ENCODE results near the gene MAST3. TPM values are rescaled to one million over a fixed set of nuclear protein-coding genes. Genes with fewer than 3 reads are reported as not detected.
A peak's percentile ranks its signal among the peaks of the same experiment; 100 is the strongest.

The MAST3 gene
- 5.6 TPM for polyA plus RNA-seq (2013, experiment 1 of 2)
- polyA plus RNA-seq (2013, experiment 2 of 2): 4.2 TPM

- Histone ChIP-seq H3K27ac (ENCODE audit: low read depth, low read length, severe bottlenecking) (no peak within 1 kb of the TSS), H3K4me3 (ENCODE audit: extremely low read depth, insufficient read depth, low read length, poor library complexity, severe bottlenecking) (peak within 1 kb of the TSS; percentile 36), H3K4me1 (ENCODE audit: control insufficient read depth, insufficient read depth, low read length, poor library complexity, severe bottlenecking) (peaks cover 4% of the 10 kb centered on the region), H3K36me3 (ENCODE audit: control insufficient read depth, insufficient read depth, low read length) (no peaks in the 10 kb centered on the region), H3K9me3 (ENCODE audit: control insufficient read depth, low read length) (no peaks in the 10 kb centered on the region)
- WGBS, 2 experiments (ENCODE audit: insufficient coverage in 2 of 2): 24 to 37% methylated on average over 25 to 39 of the region's 54 CpGs
These were observed at the start of gene MAST3 for GRCh38 chr19:18097217-18097992. Gene MAST3 (plus strand): TSS chr19:18097778. CDS start chr19:18097793, 15 bp downstream.

DNA sequence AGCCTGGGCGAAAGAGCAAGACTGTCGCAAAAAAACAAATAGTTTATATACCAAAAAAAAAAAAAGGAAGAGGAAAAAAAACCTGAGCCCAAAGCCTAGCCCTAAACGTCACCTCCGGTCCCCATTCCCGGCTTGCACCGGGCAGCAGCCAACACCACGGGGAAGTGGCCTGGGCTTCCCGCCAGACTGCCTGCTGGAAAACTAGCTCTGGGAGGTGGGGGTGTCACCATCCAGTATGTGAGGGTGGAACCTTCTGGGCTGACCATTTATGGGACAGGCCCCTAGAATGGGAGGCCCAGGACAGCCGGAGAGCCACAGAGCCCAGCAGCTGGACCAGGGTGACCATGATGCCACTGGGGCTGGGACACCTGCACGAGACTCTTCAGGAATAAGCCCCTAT lies 48.2 kb upstream of the MAST3 start:
- WGBS, 2 experiments (ENCODE audit: insufficient coverage in 2 of 2): 82 to 94% methylated on average over 7 to 8 of the region's 10 CpGs
- no peak overlapping the region for H3K27ac ChIP-seq (ENCODE audit: low read depth, low read length, severe bottlenecking)
- no peaks in the 10 kb centered on the region for H3K36me3 ChIP-seq (ENCODE audit: control insufficient read depth, insufficient read depth, low read length)
- H3K4me1 ChIP-seq (ENCODE audit: control insufficient read depth, insufficient read depth, low read length, poor library complexity, severe bottlenecking): no peaks in the 10 kb centered on the region
- no peak overlapping the region for H3K4me3 ChIP-seq (ENCODE audit: extremely low read depth, insufficient read depth, low read length, poor library complexity, severe bottlenecking)
- no peaks in the 10 kb centered on the region for H3K9me3 ChIP-seq (ENCODE audit: control insufficient read depth, low read length)

- Histone ChIP-seq H3K27ac (ENCODE audit: low read depth, low read length, severe bottlenecking) (no peak overlapping the region), H3K36me3 (ENCODE audit: control insufficient read depth, insufficient read depth, low read length) (no peaks in the 10 kb centered on the region), H3K4me1 (ENCODE audit: control insufficient read depth, insufficient read depth, low read length, poor library complexity, severe bottlenecking) (no peaks in the 10 kb centered on the region), H3K9me3 (ENCODE audit: control insufficient read depth, low read length) (no peaks in the 10 kb centered on the region), H3K4me3 (ENCODE audit: extremely low read depth, insufficient read depth, low read length, poor library complexity, severe bottlenecking) (no peak overlapping the region)
- 77 to 88% methylated on average over 9 to 19 of the region's 31 CpGs for WGBS, 2 experiments (ENCODE audit: insufficient coverage in 2 of 2)
These were observed 45.7 kb upstream of the MAST3 start for GRCh38 chr19:18051887-18052286.

- H3K4me3 ChIP-seq (ENCODE audit: extremely low read depth, insufficient read depth, low read length, poor library complexity, severe bottlenecking): no peak overlapping the region
- WGBS, 2 experiments (ENCODE audit: insufficient coverage in 2 of 2): 87 to 98% methylated on average over 2 to 5 of the region's 9 CpGs
- H3K27ac ChIP-seq (ENCODE audit: low read depth, low read length, severe bottlenecking): no peak overlapping the region
- H3K9me3 ChIP-seq (ENCODE audit: control insufficient read depth, low read length): no peaks in the 10 kb centered on the region
- H3K4me1 ChIP-seq (ENCODE audit: control insufficient read depth, insufficient read depth, low read length, poor library complexity, severe bottlenecking): no peaks in the 10 kb centered on the region
- no peaks in the 10 kb centered on the region for H3K36me3 ChIP-seq (ENCODE audit: control insufficient read depth, insufficient read depth, low read length)
These were observed 43.9 kb upstream of the MAST3 start for GRCh38 chr19:18053576-18054219.

GRCh38 chr19:18055967-18056366 lies 41.6 kb upstream of the MAST3 start:
- no peaks in the 10 kb centered on the region for H3K9me3 ChIP-seq (ENCODE audit: control insufficient read depth, low read length)
- H3K36me3 ChIP-seq (ENCODE audit: control insufficient read depth, insufficient read depth, low read length): no peaks in the 10 kb centered on the region
- H3K4me3 ChIP-seq (ENCODE audit: extremely low read depth, insufficient read depth, low read length, poor library complexity, severe bottlenecking): no peak overlapping the region
- no peaks in the 10 kb centered on the region for H3K4me1 ChIP-seq (ENCODE audit: control insufficient read depth, insufficient read depth, low read length, poor library complexity, severe bottlenecking)
- H3K27ac ChIP-seq (ENCODE audit: low read depth, low read length, severe bottlenecking): no peak overlapping the region
- 86% methylated on average over 4 of the region's 5 CpGs; no CpG with 5 or more reads in 1 of the 2 experiments for WGBS, 2 experiments (ENCODE audit: insufficient coverage in 2 of 2)

DNA sequence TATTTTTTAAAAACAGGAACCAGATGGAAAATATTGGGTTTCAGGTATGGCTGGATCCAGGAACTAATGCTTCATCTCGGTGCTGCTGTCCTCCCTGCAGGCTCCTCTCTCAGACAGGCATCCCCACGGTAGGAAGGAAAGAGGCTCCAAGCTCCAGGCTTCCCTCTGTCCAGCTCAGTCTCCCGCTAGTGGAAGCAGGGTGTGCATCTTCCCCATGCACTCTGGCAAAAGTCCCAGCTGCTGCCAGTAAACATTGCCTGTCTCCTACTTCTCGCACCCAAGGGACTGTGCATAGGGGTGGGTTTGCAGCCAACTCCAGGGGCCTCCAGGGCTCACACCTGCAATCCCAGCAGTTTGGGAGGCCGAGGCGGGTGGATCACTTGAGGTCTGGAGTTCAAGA lies 40.0 kb upstream of the MAST3 start:
- no peaks in the 10 kb centered on the region for H3K4me1 ChIP-seq (ENCODE audit: control insufficient read depth, insufficient read depth, low read length, poor library complexity, severe bottlenecking)
- H3K9me3 ChIP-seq (ENCODE audit: control insufficient read depth, low read length): no peaks in the 10 kb centered on the region
- H3K27ac ChIP-seq (ENCODE audit: low read depth, low read length, severe bottlenecking): no peak overlapping the region
- no peaks in the 10 kb centered on the region for H3K36me3 ChIP-seq (ENCODE audit: control insufficient read depth, insufficient read depth, low read length)
- WGBS, 2 experiments (ENCODE audit: insufficient coverage in 2 of 2): 89% methylated on average over 5 of the region's 6 CpGs
- H3K4me3 ChIP-seq (ENCODE audit: extremely low read depth, insufficient read depth, low read length, poor library complexity, severe bottlenecking): no peak overlapping the region

DNA sequence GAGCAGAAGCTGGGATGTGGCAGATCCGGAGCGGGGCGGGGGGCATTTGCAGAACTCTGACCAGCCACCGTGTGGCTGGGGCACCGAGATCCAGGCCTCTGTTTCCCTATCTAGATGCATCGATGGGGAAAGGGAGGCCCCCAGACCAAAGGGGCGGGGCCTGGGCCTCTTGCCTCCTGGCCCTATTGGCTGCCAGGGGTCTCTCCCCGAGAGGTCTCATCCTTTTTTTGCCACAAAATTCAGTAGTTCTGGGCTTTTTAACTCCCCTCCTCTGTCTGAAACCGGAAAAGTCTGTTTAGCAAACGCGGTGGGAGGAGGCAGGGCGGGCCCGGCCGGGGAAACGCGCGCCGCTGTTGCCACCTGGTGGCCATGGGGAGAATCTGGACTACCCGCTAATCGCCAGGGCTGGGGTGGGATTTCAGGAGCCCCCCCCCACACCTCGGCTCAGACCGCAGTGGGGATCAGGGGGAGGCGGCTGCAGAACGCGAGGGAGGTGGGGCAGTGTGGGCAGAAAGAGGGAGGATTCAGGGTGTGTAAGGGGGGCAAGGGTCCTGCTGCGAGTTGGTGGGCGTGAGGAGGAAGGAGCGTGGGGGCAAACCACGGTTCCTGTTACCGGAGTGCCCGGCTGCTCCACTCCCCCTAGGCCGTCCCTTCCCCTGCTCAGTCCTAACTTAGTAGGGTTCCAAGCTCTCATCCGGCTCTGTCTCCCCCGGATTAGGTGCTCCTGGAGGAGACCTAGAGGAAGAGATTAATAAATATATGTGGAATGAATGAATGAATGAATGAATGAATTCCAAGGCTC lies 39.2 kb upstream of the MAST3 start:
- Histone ChIP-seq H3K27ac (ENCODE audit: low read depth, low read length, severe bottlenecking) (peak overlapping the region; percentile 66), H3K4me1 (ENCODE audit: control insufficient read depth, insufficient read depth, low read length, poor library complexity, severe bottlenecking) (no peaks in the 10 kb centered on the region), H3K9me3 (ENCODE audit: control insufficient read depth, low read length) (no peaks in the 10 kb centered on the region), H3K4me3 (ENCODE audit: extremely low read depth, insufficient read depth, low read length, poor library complexity, severe bottlenecking) (peak overlapping the region; percentile 18), H3K36me3 (ENCODE audit: control insufficient read depth, insufficient read depth, low read length) (no peaks in the 10 kb centered on the region)
- WGBS, 2 experiments (ENCODE audit: insufficient coverage in 2 of 2): 5 to 8% methylated on average over 20 to 28 of the region's 34 CpGs

- no peaks in the 10 kb centered on the region for H3K36me3 ChIP-seq (ENCODE audit: control insufficient read depth, insufficient read depth, low read length)
- H3K9me3 ChIP-seq (ENCODE audit: control insufficient read depth, low read length): no peaks in the 10 kb centered on the region
- H3K4me1 ChIP-seq (ENCODE audit: control insufficient read depth, insufficient read depth, low read length, poor library complexity, severe bottlenecking): no peaks in the 10 kb centered on the region
- WGBS, 2 experiments (ENCODE audit: insufficient coverage in 2 of 2): 75 to 78% methylated on average over 7 to 8 of the region's 8 CpGs
- H3K4me3 ChIP-seq (ENCODE audit: extremely low read depth, insufficient read depth, low read length, poor library complexity, severe bottlenecking): no peak overlapping the region
- H3K27ac ChIP-seq (ENCODE audit: low read depth, low read length, severe bottlenecking): no peak overlapping the region
These were observed 38.3 kb upstream of the MAST3 start for GRCh38 chr19:18059297-18059696.

DNA sequence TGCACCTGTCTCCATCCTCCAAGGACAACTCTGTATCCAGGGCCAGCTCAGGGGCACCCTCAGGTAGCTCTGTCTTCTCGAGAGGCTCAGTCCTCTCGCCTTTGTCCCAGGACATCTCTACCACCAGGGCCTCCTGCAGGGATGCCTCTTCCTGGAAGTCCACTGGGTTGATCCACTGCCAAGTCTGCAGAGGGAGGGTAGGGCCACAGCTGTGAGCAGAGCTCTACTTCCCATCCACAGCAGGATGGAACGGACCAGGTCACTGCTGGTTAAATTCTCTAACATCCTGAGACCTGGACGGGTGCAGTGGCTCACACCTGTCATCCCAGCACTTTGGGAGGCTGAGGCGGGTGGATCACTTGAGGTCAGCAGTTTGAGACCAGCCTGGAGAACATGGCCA lies 37.7 kb upstream of the MAST3 start:
- WGBS, 2 experiments (ENCODE audit: insufficient coverage in 2 of 2): 74 to 76% methylated on average over 3 to 5 of the region's 5 CpGs
- Histone ChIP-seq H3K27ac (ENCODE audit: low read depth, low read length, severe bottlenecking) (no peak overlapping the region), H3K4me3 (ENCODE audit: extremely low read depth, insufficient read depth, low read length, poor library complexity, severe bottlenecking) (no peak overlapping the region), H3K4me1 (ENCODE audit: control insufficient read depth, insufficient read depth, low read length, poor library complexity, severe bottlenecking) (no peaks in the 10 kb centered on the region), H3K9me3 (ENCODE audit: control insufficient read depth, low read length) (no peaks in the 10 kb centered on the region), H3K36me3 (ENCODE audit: control insufficient read depth, insufficient read depth, low read length) (no peaks in the 10 kb centered on the region)

- no peak overlapping the region for H3K27ac ChIP-seq (ENCODE audit: low read depth, low read length, severe bottlenecking)
- H3K9me3 ChIP-seq (ENCODE audit: control insufficient read depth, low read length): no peaks in the 10 kb centered on the region
- no peaks in the 10 kb centered on the region for H3K36me3 ChIP-seq (ENCODE audit: control insufficient read depth, insufficient read depth, low read length)
- H3K4me1 ChIP-seq (ENCODE audit: control insufficient read depth, insufficient read depth, low read length, poor library complexity, severe bottlenecking): no peaks in the 10 kb centered on the region
- no peak overlapping the region for H3K4me3 ChIP-seq (ENCODE audit: extremely low read depth, insufficient read depth, low read length, poor library complexity, severe bottlenecking)
- WGBS, 2 experiments (ENCODE audit: insufficient coverage in 2 of 2): 89 to 90% methylated on average over 6 of the region's 6 CpGs
These were observed 37.1 kb upstream of the MAST3 start for GRCh38 chr19:18060472-18060871.

All from mesodermal cell (in vitro differentiated cells).